Heart left ventricle (tissue), 16 donors: ENCODE measurements around the gene LAG3. TPM values are rescaled to one million over a fixed set of nuclear protein-coding genes. Genes with fewer than 3 reads are reported as not detected.

Experiments used
- ATAC-seq, 4 donors: fragments of 200-7000 bp; cut with Tn5 transposase; one replicate each; pipeline ENCODE4 v1.9.1; 2020 to 2022; ENCODE audit warnings: moderate library complexity in 4 of 4, mild to moderate bottlenecking in 3 of 4, moderate number of reproducible peaks in 1 of 4
- DNase-seq, 5 donors: peaks; one replicate each; pipeline ENCODE4 v3.0.0-alpha.2; 2020
- H3K27ac ChIP-seq, 12 donors: fragments of 200-600 bp; sonication (generic) in 4 of 12; one replicate each; pipeline versions ENCODE4 v1.5.0 to v1.8.0; 2016 to 2022; ENCODE audit warnings: mild to moderate bottlenecking in 2 of 12
- H3K27me3 ChIP-seq, 9 donors: fragments of 200-600 bp; sonication (generic) in 2 of 9; one replicate each; pipeline versions ENCODE4 v1.5.1 to v1.8.0; 2016 to 2022; ENCODE audit warnings: mild to moderate bottlenecking in 3 of 9
- H3K36me3 ChIP-seq, 9 donors: fragments of 200-600 bp; sonication (generic) in 2 of 9; one replicate each; pipeline versions ENCODE4 v1.5.0 to v1.8.0; 2018 to 2022; ENCODE audit warnings: mild to moderate bottlenecking in 2 of 9
- H3K4me1 ChIP-seq, 12 donors: fragments of 200-600 bp; sonication (generic) in 4 of 12; one replicate each; pipeline versions ENCODE4 v1.5.0 to v1.8.0; 2016 to 2022; ENCODE audit warnings: mild to moderate bottlenecking in 3 of 12
- H3K4me3 ChIP-seq, 12 donors: fragments of 200-600 bp; sonication (generic) in 4 of 12; one replicate each; pipeline versions ENCODE4 v1.5.0 to v1.8.0; 2017 to 2022; ENCODE audit warnings: mild to moderate bottlenecking in 9 of 12, moderate library complexity in 4 of 12
- H3K9me3 ChIP-seq, 12 donors: fragments of 200-600 bp; sonication (generic) in 4 of 12; one replicate each; pipeline versions ENCODE4 v1.5.0 to v1.8.0; 2016 to 2022; ENCODE audit warnings: mild to moderate bottlenecking in 1 of 12
- CTCF ChIP-seq, 12 donors: fragments of 200-600 bp; sonication (generic) in 4 of 12; IDR thresholded peaks; one replicate each; pipeline versions ENCODE4 v1.5.0 to v1.8.0; 2018 to 2022; ENCODE audit warnings: antibody characterized with exemption in 12 of 12, mild to moderate bottlenecking in 5 of 12
- POLR2A ChIP-seq, 2 donors: fragments of 450-650 bp; IDR thresholded peaks; one replicate each; pipeline ENCODE4 v1.6.1; 2017; ENCODE audit warnings: antibody characterized with exemption in 2 of 2, mild to moderate bottlenecking in 2 of 2, moderate library complexity in 2 of 2
- WGBS, 4 donors: extraction: QIAGEN DNeasy Blood & Tissue Kit in 2 of 4; methylation state at CpG; one replicate each; pipeline versions ENCODE4 v1.1.5 to v1.1.7; 2013 to 2018; 5-methylcytosine and 5-hydroxymethylcytosine counted together
- intact Hi-C, 10 donors: fragments of 100-400 bp; cut with DNase I; formaldehyde crosslinking; loops; one replicate each; pipeline versions ENCODE4 v1.11.1 to v1.14.2; 2022
- polyA plus RNA-seq, 2 donors: library from polyadenylated mRNA; stranded (reverse); fragments of 200-250 nt; gene quantifications; one replicate each; pipeline ENCODE4 v1.2.3, GENCODE V29; 2013
- total RNA-seq, 9 donors: library from RNA; depleted of rRNA in 2 of 9; stranded (reverse); fragments of >200 nt in 2 of 9; fragmentation: NEBNext Ultra II Directional in 3 of 9; extraction: Animal tissue kit (Norgen Biotek cat#: 25700) in 3 of 9; gene quantifications; one replicate each; pipeline versions ENCODE4 v1.1.0 to v1.2.4, GENCODE V29; 2016 to 2023
- donor health status: ischemic (EF 13 %, LVEDD 7.1; RV severe dilation, severe dysfunction).
- donor health status: healthy with polysubstance abuse.
- donor health status: DM: no; HTN: yes; CAD: no.
- donor health status: DM: no; HTN: no; CAD: no.
- donor health status: ischemic (EF 25% LVEDD 6.9; RV normal size, moderate dysfunction).
- donor health status: ischemic (EF 25% LVEDD 5.7; RV mildly dilated, moderate dysfunction).
- donor health status: healthy.
- donor health status: DM: yes; HTN: yes; CAD: no.
- donor health status: ischemic (EF 35%, LVEDD 5.7; RV mildly dilated, moderate dysfunction).
- donor health status: nonischemic (EF 11% LVEDD 7.7; RV severe dilation, severe dysfunction).
- donor health status: DM: yes; HTN: yes; CAD: no.
- donor health status: PGD.
- donor health status: ischemic (EF 29% LVEDD 5.4; RV normal size, mild dysfunction).
- donor health status: nonischemic (EF 23%, LVEDD 6.1; RV moderate dilation, normal function).

LAG3 gene
- total and polyA plus RNA-seq, 11 donors, result 0.03 to 1.5 (median 0.34) TPM; not detected in 4

- Histone ChIP-seq H3K36me3 (peaks cover 0 to 20% (median 6%) of the 10 kb centered on the region in 9 donors), H3K9me3 (no peaks in the 10 kb centered on the region), H3K4me3 (peak overlapping the region in 6 of 12 donors; percentile 8 to 50 (median 25)), H3K27ac (peak overlapping the region in 2 of 12 donors; percentile 11 to 60), H3K27me3 (peaks cover 0 to 31% (median 0%) of the 10 kb centered on the region in 9 donors), H3K4me1 (peaks cover 0 to 63% (median 17%) of the 10 kb centered on the region in 12 donors)
- ATAC-seq, result no peak
- peak in 1 of 5 donors; percentile 5 for DNase-seq
- intact Hi-C loops, result loop anchor here in 2 of 10 donors (10.0 kb wide), 2 partner anchors 51 to 159 kb away; partner anchors contain the start of genes GPR162 (in 1 of the 2) and P3H3 (in 1 of the 2)
- WGBS, 4 donors, result 31 to 49% (median 46%) methylated on average over 23 to 60 of the region's 60 CpGs
- no peak for TF ChIP-seq CTCF (IDR thresholded peaks at IDR 0.05)
- no peak for TF ChIP-seq POLR2A (IDR thresholded peaks at IDR 0.05)
Observed at GRCh38 chr12:6773590-6774351, 1.5 kb downstream of the LAG3 start.

- peaks cover 0 to 31% (median 0%) of the 10 kb centered on the region in 9 donors for H3K27me3 ChIP-seq
- TF ChIP-seq CTCF (IDR thresholded peaks at IDR 0.05), result no peak
- no peak for TF ChIP-seq POLR2A (IDR thresholded peaks at IDR 0.05)
Observed at GRCh38 chr12:6774499-6775062, 2.3 kb downstream of the LAG3 start.

GRCh38 chr12:6775185-6776174 lies 3.2 kb downstream of the LAG3 start:
- TF ChIP-seq POLR2A (IDR thresholded peaks at IDR 0.05) (no peak), CTCF (IDR thresholded peaks at IDR 0.05) (no peak)
- intact Hi-C loops, result loop anchor here in 5 of 10 donors (5.0 to 10.0 kb wide), 4 partner anchors 38 to 161 kb away; partner anchors contain the start of genes GPR162 (in 1 of the 5) and P3H3 (in 1 of the 5)
- Histone ChIP-seq H3K4me3 (peak overlapping the region in 1 of 12 donors; percentile 50), H3K36me3 (peaks cover 0 to 8% (median 2%) of the 10 kb centered on the region in 9 donors), H3K27ac (peak overlapping the region in 1 of 12 donors; percentile 60), H3K27me3 (peaks cover 0 to 31% (median 0%) of the 10 kb centered on the region in 9 donors), H3K9me3 (no peaks in the 10 kb centered on the region), H3K4me1 (peaks cover 0 to 53% (median 17%) of the 10 kb centered on the region in 12 donors)
- no peak for DNase-seq
- WGBS, 4 donors, result 87 to 93% (median 90%) methylated on average over 14 to 16 of the region's 16 CpGs
- ATAC-seq, result no peak

More at GRCh38 chr12:6774499-6775062, 2.3 kb downstream of the LAG3 start:
- Histone ChIP-seq H3K4me1 (peaks cover 0 to 61% (median 17%) of the 10 kb centered on the region in 12 donors), H3K4me3 (peak overlapping the region in 2 of 12 donors; percentile 45 to 50), H3K27ac (peak overlapping the region in 1 of 12 donors; percentile 60), H3K36me3 (peaks cover 0 to 17% (median 6%) of the 10 kb centered on the region in 9 donors), H3K9me3 (no peaks in the 10 kb centered on the region)
- DNase-seq (no peak), ATAC-seq (no peak)
- intact Hi-C loops, result loop anchor here in 5 of 10 donors (5.0 to 10.0 kb wide), 4 partner anchors 37 to 160 kb away; partner anchors contain the start of genes GPR162 (in 1 of the 5) and P3H3 (in 1 of the 5)
- WGBS, 4 donors, result 83 to 89% (median 84%) methylated on average over 15 of the region's 15 CpGs
